ENCODE data around the gene CATSPERZ.
"Not testable (repeated sequence)": the region's sequence is repeated elsewhere in the genome, so short reads cannot be mapped to it uniquely, and the experiment has no call there.

The CATSPERZ gene

GRCh38 chr11:64304316-64305072 lies 4.3 kb downstream of the CATSPERZ start:
- DNase-seq, result peak; percentile 90

DNA sequence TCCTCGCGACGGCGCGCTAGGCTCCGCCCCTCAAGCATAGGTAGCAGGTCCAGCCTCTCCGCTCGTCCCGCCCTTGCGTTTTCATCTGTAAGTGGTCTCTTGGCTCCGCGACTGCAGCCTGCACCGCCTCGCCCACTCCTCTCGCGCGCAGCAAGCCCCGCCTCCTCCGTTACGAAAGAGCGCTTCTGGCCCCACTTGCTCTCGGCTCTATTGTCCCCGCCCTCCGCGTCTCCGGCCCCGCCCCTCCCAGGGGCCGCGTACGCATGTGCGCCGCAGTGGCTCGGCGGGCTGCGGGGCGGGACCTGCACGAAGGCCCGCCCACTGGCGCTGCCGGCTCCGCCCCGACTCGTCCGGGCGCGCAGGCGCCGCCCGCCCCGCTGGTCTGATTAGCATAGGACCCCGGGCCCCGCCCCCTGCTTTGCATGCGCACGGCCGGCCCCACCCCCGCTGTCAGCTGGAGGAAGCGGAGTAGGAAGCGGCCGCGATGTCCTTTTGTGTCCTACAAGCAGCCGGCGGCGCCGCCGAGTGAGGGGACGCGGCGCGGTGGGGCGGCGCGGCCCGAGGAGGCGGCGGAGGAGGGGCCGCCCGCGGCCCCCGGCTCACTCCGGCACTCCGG lies 5.0 kb downstream of the CATSPERZ start, which contains the start of gene ESRRA:
Gene ESRRA, plus strand, starts transcription at position 450 of the 616 bp plus-strand sequence. CDS start 1,656 bp downstream, outside the sequence.
- DNase-seq, result peak; percentile 99

GRCh38 chr11:64305691-64306562 lies 5.8 kb downstream of the CATSPERZ start:
- DNase-seq, result peak; percentile 82

DNA sequence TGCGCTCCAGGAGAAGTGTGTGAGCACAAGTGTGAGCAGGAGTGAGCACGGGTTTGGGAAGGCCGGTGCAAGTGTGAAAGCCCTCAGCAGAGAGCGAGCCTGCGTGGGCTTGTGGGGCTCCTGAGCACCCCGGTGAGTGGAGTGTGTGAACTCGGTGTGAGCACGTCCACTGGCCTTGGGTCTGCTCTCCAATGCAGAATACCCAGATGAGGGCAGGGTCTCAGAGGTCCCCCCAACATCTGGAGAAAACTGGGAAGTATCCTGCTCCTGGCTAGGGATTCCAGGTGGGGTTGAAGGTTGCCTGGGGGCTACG lies 6.4 kb downstream of the CATSPERZ start:
- DNase-seq, result no peak

- no peak for DNase-seq
These were observed 6.9 kb downstream of the CATSPERZ start for GRCh38 chr11:64306876-64307622.

GRCh38 chr11:64307795-64308194 lies 7.6 kb downstream of the CATSPERZ start:
- not testable (repeated sequence) for DNase-seq

DNA sequence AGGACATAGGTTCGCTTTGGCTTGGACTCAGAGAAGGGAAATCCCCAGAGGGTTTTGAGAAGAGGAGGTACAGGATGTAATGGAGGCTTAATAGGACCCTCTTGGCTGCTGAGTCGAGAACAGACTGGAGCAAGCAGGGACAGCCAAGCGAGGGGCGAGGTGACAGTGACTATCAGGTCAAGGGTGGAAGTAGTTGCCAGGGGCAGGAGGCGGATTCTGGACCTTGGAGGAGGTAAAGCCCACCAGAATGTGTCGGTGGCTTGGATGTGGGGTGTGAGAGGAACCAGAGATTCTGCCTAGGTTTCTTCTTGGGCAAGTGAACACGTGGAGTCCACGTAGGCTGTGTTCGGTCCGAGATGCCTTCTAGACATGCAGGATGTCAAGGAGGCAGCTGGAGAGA lies 12.8 kb downstream of the CATSPERZ start:
- DNase-seq, result no peak

GRCh38 chr11:64313491-64314145 lies 13.5 kb downstream of the CATSPERZ start:
- no peak for DNase-seq

DNA sequence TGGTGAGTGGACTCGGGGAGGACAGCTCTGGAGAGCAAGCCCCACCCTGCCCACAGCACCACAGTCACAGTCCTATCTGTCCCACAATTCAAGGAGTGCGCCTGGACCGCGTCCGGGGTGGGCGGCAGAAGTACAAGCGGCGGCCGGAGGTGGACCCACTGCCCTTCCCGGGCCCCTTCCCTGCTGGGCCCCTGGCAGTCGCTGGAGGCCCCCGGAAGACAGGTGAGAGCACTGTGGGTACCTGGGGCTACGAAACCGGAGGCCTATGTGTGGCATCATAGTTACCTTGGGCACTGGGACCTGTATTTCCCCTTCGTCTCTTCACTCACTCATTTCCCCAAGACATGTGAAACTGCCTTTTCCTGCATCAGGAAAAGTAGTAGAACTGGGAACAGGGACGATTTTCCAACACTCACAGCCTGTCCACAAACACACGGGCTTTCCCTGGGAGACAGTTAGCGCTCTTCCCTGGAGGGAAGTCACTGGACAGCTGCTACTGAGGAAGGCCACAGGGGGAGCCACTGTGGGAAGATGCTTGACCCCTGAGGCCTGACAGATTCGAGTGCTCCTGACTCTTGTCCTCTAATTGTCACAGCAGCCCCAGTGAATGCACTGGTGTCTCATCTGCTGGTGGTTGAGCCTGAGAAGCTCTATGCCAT lies 14.1 kb downstream of the CATSPERZ start:
- no peak for DNase-seq

DNA sequence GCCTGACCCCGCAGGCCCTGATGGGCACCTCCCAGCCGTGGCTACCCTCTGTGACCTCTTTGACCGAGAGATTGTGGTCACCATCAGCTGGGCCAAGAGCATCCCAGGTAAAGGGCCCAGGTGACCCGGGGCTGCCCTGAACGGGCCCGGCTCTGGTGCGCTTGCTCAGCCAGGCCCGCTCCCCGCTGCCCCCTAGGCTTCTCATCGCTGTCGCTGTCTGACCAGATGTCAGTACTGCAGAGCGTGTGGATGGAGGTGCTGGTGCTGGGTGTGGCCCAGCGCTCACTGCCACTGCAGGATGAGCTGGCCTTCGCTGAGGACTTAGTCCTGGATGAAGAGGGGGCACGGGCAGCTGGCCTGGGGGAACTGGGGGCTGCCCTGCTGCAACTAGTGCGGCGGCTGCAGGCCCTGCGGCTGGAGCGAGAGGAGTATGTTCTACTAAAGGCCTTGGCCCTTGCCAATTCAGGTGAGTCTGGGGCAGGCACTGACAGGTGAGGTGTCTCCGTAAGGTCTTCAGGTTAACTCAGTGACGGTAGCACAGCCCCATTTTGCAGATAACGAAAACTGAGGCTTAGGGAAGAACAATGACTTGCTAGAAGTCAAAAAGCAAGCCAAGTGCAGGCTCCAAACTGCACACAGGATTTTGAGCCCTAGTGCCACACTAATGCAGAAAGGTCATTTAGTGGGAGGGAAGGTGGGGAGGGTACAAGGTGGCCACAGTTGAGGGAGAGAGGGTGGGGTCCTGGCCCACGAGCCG lies 14.8 kb downstream of the CATSPERZ start:
- DNase-seq, result no peak

GRCh38 chr11:64315667-64316526 lies 15.7 kb downstream of the CATSPERZ start:
- not testable (repeated sequence) for DNase-seq

DNA sequence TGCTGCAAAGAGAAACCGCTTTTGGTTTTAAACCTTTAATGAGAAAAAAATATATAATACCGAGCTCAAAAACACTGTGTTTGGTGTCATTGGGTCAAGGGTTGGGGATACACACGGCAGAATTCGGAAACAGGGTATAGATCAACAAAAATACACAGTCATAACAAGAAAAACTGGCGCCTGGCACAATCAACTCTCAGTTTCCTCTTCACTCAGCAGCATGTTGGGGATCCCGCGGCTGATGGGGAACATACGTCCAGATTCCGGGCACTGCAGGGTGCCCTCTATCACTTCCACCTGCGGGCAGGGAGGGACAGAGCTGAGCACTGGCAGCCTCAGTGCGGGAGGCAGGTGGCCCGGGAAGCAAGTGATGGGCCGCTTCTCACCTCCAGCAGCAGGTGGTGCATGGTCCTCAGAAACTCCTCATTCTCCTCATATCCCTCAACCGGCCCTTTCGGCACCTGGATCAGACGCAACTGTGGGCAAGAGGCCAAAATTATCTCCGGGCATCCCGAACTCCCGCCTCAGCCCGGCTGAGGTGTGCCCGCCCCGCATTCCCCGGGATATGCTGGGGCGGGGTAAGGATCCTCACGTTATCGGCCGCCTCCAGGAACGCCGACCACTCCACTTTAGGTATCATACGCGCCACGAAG lies 16.6 kb downstream of the CATSPERZ start:
- peak; percentile 53 for DNase-seq

- DNase-seq, result peak; percentile 98
These were observed 17.3 kb downstream of the CATSPERZ start, which contains the start of gene TRMT112 for GRCh38 chr11:64317325-64317960. Gene TRMT112 (minus strand): TSS chr11:64317559. CDS start chr11:64317526, 33 bp downstream.

GRCh38 chr11:64317961-64318765 lies 18.0 kb downstream of the CATSPERZ start, which contains the start of gene PRDX5:
Gene PRDX5 (plus strand): TSS chr11:64318121. CDS start chr11:64318216, 95 bp downstream.
- DNase-seq, result peak; percentile 98

DNA sequence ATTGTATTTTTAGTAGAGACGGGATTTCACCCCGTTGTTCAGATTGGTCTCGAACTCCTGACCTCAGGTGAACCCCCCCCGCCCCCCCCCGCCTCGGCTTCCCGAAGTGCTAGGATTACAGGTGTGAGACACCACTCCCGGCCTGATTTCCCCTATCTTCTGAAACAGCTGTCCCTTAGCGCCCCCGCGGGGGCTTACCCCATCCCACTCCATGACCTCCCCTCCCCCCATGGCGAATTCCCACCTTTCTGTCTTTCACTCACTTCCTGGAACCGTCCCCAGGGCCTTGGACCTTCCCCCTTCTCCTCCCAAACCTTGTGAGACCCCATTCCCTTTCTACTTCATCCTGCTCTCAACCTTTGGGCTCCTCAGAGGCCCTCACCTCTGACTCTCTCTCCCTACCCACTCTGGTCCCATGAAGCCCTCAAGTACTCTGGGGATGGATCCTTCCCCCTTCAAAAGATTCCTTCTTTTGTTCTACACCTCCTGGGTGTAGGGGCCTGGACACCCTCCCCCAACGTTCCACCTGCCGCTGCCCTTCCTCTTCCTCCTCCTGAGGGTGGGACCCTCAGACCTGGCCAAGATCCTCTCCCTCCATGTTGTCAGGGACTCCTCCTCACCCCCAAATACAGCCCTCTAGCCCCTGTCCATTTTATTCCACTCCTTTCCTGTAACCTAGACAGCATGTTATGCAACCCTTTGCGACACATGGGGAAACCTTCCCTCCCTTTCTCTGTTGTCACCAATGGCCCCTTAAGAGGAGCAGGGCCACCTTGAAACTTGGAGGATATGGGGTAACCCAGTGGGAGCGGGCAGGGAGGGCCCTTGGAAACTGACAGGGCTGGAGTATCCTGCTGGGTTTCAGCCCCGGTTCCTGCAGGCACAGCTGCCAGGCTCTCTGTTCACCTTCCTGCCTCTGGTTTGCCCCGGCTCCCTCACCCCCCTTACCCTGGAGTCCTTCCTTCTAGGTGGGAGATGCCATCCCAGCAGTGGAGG lies 18.9 kb downstream of the CATSPERZ start:
- DNase-seq, result no peak

GRCh38 chr11:64320556-64320955 lies 20.4 kb downstream of the CATSPERZ start:
- DNase-seq, result no peak

Data from CD4-positive, alpha-beta T cell treated with Interleukin-15 for 1 hour (primary cell).